ENCODE data around the gene TXLNG.

GRCh38 chrX:16822723-16823122, 36.5 kb downstream of the TXLNG start:
- TF ChIP-seq EZH2 (IDR thresholded peaks at IDR 0.05; ENCODE audit: insufficient read depth, poor library complexity, severe bottlenecking) (no peak), EZH2phosphoT487 (IDR thresholded peaks at IDR 0.05; ENCODE audit: insufficient read depth, low read depth) (no peak)
